Measurements from ENCODE around the gene PRKCA.

PRKCA gene

GRCh38 chr17:66848496-66848895 lies 546.1 kb downstream of the PRKCA start:
- Mint-ChIP-seq H3K27me3 (no peaks in the 10 kb centered on the region), H3K4me3 (no peak overlapping the region), H3K9me3 (peaks cover 7 to 29% of the 10 kb centered on the region in 2 donors), H3K27ac (no peak overlapping the region), H3K4me1 (no peaks in the 10 kb centered on the region)
- DNase-seq (no peak), ATAC-seq (no peak)

- H3K9me3 Mint-ChIP-seq: peaks cover 7 to 29% of the 10 kb centered on the region in 2 donors
- H3K27me3 Mint-ChIP-seq: no peaks in the 10 kb centered on the region
- H3K4me1 Mint-ChIP-seq: no peaks in the 10 kb centered on the region
- H3K4me3 Mint-ChIP-seq: no peak overlapping the region
- DNase-seq: no peak
- ATAC-seq: no peak
- peak overlapping the region in 1 of 2 donors; percentile 51 for H3K27ac Mint-ChIP-seq
Observed at GRCh38 chr17:66849032-66849655, 546.7 kb downstream of the PRKCA start.

- peaks cover 7 to 29% of the 10 kb centered on the region in 2 donors for H3K9me3 Mint-ChIP-seq
- H3K27me3 Mint-ChIP-seq: no peaks in the 10 kb centered on the region
- no peaks in the 10 kb centered on the region for H3K4me1 Mint-ChIP-seq
- H3K27ac Mint-ChIP-seq: no peak overlapping the region
- no peak overlapping the region for H3K4me3 Mint-ChIP-seq
- no peak for ATAC-seq
- no peak for DNase-seq
Observed at GRCh38 chr17:66849851-66850580, 547.6 kb downstream of the PRKCA start.

DNA sequence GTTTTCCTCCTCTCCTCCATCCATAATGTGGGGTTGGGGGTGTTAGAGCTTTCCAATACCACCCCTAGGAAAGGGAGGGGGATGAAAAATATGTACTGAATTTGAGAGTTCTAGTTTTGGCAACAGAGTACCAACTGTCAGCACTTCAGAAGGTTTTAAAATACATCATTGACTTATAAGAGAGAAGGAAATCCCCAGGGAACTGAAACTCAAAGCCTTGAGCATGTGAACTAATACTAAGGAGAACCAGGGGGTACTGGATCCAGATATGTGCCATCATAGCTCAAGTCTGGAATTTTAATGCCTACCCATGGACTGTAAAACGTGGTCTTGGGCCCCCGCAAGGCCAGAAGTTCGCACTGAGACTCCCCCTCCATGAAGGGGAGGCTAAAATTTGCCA lies 548.3 kb downstream of the PRKCA start:
- Mint-ChIP-seq H3K9me3 (peaks cover 7 to 23% of the 10 kb centered on the region in 2 donors), H3K4me3 (no peak overlapping the region), H3K27me3 (no peaks in the 10 kb centered on the region), H3K4me1 (no peaks in the 10 kb centered on the region), H3K27ac (no peak overlapping the region)
- ATAC-seq (no peak), DNase-seq (no peak)

DNA sequence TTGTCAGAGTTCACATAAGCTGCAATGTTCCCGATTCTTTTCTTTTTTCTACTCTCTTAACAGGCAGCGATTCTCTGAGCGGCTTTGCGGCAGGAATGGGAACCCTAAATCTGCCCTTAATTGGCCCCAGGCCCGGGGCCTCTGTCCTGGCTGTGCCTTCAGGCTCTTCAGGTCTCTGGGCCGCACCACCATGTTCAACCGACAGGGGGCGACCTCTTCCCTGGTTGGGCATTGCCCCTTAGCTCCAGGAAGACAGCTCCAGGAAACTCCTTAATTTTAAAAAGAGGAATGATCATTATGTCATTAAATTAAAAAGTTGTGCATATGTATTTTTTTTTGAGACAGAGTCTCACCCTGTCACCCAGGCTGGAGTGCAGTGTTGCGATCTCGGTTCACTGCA lies 552.8 kb downstream of the PRKCA start:
- no peaks in the 10 kb centered on the region for H3K9me3 Mint-ChIP-seq
- H3K27ac Mint-ChIP-seq: no peak overlapping the region
- ATAC-seq (no peak), DNase-seq (peak; percentile 25 to 27)
- H3K4me3 Mint-ChIP-seq: no peak overlapping the region
- no peaks in the 10 kb centered on the region for H3K27me3 Mint-ChIP-seq
- no peaks in the 10 kb centered on the region for H3K4me1 Mint-ChIP-seq

GRCh38 chr17:66858226-66859083 lies 556.0 kb downstream of the PRKCA start:
- no peak for DNase-seq
- H3K4me3 Mint-ChIP-seq: no peak overlapping the region
- H3K4me1 Mint-ChIP-seq: no peaks in the 10 kb centered on the region
- ATAC-seq: no peak
- H3K9me3 Mint-ChIP-seq: peaks cover 0 to 3% of the 10 kb centered on the region in 2 donors
- H3K27ac Mint-ChIP-seq: no peak overlapping the region
- no peaks in the 10 kb centered on the region for H3K27me3 Mint-ChIP-seq

DNA sequence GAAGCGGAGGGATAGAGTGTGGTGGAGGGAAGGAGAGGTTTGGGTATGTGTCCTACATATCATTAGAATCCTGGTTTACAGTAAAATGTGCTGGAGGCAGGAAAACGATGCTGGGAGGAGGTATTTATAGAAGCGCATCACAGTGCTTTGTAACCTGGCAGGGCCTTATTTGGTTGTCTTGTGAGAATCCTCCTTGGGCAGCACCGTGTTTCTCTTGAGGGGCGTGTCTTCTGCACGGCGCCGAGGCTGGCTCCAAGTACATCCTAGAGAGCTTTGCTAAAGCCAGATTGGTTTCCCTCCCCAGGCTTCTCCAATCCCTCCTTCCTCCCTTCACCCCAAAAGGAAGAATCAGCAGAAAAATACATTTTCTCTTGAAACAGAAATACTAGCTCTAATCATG lies 556.9 kb downstream of the PRKCA start:
- ATAC-seq: no peak
- H3K4me1 Mint-ChIP-seq: no peaks in the 10 kb centered on the region
- no peak overlapping the region for H3K27ac Mint-ChIP-seq
- no peak for DNase-seq
- peaks cover 0 to 7% of the 10 kb centered on the region in 2 donors for H3K9me3 Mint-ChIP-seq
- H3K27me3 Mint-ChIP-seq: no peaks in the 10 kb centered on the region
- no peak overlapping the region for H3K4me3 Mint-ChIP-seq

GRCh38 chr17:66860204-66860603 lies 557.8 kb downstream of the PRKCA start:
- no peaks in the 10 kb centered on the region for H3K27me3 Mint-ChIP-seq
- no peaks in the 10 kb centered on the region for H3K4me1 Mint-ChIP-seq
- H3K4me3 Mint-ChIP-seq: no peak overlapping the region
- no peak for DNase-seq
- H3K9me3 Mint-ChIP-seq: peaks cover 0 to 7% of the 10 kb centered on the region in 2 donors
- H3K27ac Mint-ChIP-seq: no peak overlapping the region
- no peak for ATAC-seq

Data from stimulated activated naive CD8-positive, alpha-beta T cell treated with anti-CD3 and anti-CD28 coated beads, Interleukin-15, amount 100 ng/mL, for 72 hours (primary cell).